ENCODE results near the gene UACA.
"Not testable (repeated sequence)": the region's sequence is repeated elsewhere in the genome, so short reads cannot be mapped to it uniquely, and the experiment has no call there.

Gene UACA

GRCh38 chr15:70741107-70741531 lies 22.2 kb downstream of the UACA start:
- H3K4me3 ChIP-seq (ENCODE audit: low read depth, low read length), result no peak overlapping the region
- TF ChIP-seq CTCF (IDR thresholded peaks at IDR 0.05; ENCODE audit: insufficient read depth, low read depth, low read length, missing control alignments), result no peak
- DNase-seq (ENCODE audit: low read depth), result no peak

GRCh38 chr15:70735040-70735439 lies 28.3 kb downstream of the UACA start:
- H3K4me3 ChIP-seq (ENCODE audit: low read depth, low read length); DNase-seq (ENCODE audit: low read depth): not testable (repeated sequence)

GRCh38 chr15:70729164-70729563 lies 34.2 kb downstream of the UACA start:
- no peak for DNase-seq (ENCODE audit: low read depth)
- no peak for TF ChIP-seq CTCF (IDR thresholded peaks at IDR 0.05; ENCODE audit: insufficient read depth, low read depth, low read length, missing control alignments)
- H3K4me3 ChIP-seq (ENCODE audit: low read depth, low read length), result no peak overlapping the region

- no peak for DNase-seq (ENCODE audit: low read depth)
- H3K4me3 ChIP-seq (ENCODE audit: low read depth, low read length), result no peak overlapping the region
- no peak for TF ChIP-seq CTCF (IDR thresholded peaks at IDR 0.05; ENCODE audit: insufficient read depth, low read depth, low read length, missing control alignments)
Measured at GRCh38 chr15:70726753-70727152, 36.6 kb downstream of the UACA start.

- TF ChIP-seq CTCF (IDR thresholded peaks at IDR 0.05; ENCODE audit: insufficient read depth, low read depth, low read length, missing control alignments), result no peak
- DNase-seq (ENCODE audit: low read depth), result no peak
Measured at GRCh38 chr15:70723927-70724326, 39.4 kb downstream of the UACA start.

GRCh38 chr15:70723122-70723422 lies 40.3 kb downstream of the UACA start:
- DNase-seq (ENCODE audit: low read depth), result no peak
- TF ChIP-seq CTCF (IDR thresholded peaks at IDR 0.05; ENCODE audit: insufficient read depth, low read depth, low read length, missing control alignments), result no peak
- no peak overlapping the region for H3K4me3 ChIP-seq (ENCODE audit: low read depth, low read length)

More at GRCh38 chr15:70723927-70724326, 39.4 kb downstream of the UACA start:
- no peak overlapping the region for H3K4me3 ChIP-seq (ENCODE audit: low read depth, low read length)

- peak; percentile 51 for DNase-seq (ENCODE audit: low read depth)
- no peak overlapping the region for H3K4me3 ChIP-seq (ENCODE audit: low read depth, low read length)
- peak; percentile 56 for TF ChIP-seq CTCF (IDR thresholded peaks at IDR 0.05; ENCODE audit: insufficient read depth, low read depth, low read length, missing control alignments)
Measured at GRCh38 chr15:70722266-70723121, 40.9 kb downstream of the UACA start.

Measured in GM12865 (cell line).